Gastroesophageal sphincter (tissue), 3 donors: ENCODE measurements around the gene RGS10.
A peak's percentile ranks its signal among the peaks of the same experiment; 100 is the strongest.

Experiments used
- CTCF ChIP-seq, 4 experiments: fragments of 200-600 bp in 2 of 4; fragments of 450-650 bp in 2 of 4; sonication (generic) in 1 of 4; IDR thresholded peaks; one replicate each; pipeline ENCODE4 v1.5.1; 2017 to 2019; ENCODE audit warnings: antibody characterized with exemption in 4 of 4, mild to moderate bottlenecking in 2 of 4, moderate library complexity in 2 of 4
- POLR2A ChIP-seq, 2 donors: fragments of 450-650 bp; IDR thresholded peaks; one replicate each; pipeline ENCODE4 v1.6.1; 2017; ENCODE audit warnings: antibody characterized with exemption in 2 of 2, mild to moderate bottlenecking in 2 of 2, moderate library complexity in 1 of 2
- POLR2AphosphoS5 ChIP-seq: sonication (generic); formaldehyde crosslinking; IDR thresholded peaks from one replicate; pipeline ENCODE4 v1.6.1; 2017; ENCODE audit warnings: antibody characterized with exemption

- TF ChIP-seq CTCF (IDR thresholded peaks at IDR 0.05) = no peak
- TF ChIP-seq POLR2A (IDR thresholded peaks at IDR 0.05) = no peak
- peak; percentile 46 for TF ChIP-seq POLR2AphosphoS5
Observed at GRCh38 chr10:119531067-119531466, 11.5 kb downstream of the RGS10 start.
